Stimulated activated CD8-positive, alpha-beta memory T cell treated with anti-CD3 and anti-CD28 coated beads, Interleukin-2, amount 100 ng/mL, for 48 hours (primary cell): ENCODE measurements around the gene ANGPTL3.

Experiments
- DNase-seq, 2 donors: peaks; one replicate each; pipeline ENCODE4 v3.0.0-alpha.2; 2020; ENCODE audit warnings: low read depth in 2 of 2

The ANGPTL3 gene

DNA sequence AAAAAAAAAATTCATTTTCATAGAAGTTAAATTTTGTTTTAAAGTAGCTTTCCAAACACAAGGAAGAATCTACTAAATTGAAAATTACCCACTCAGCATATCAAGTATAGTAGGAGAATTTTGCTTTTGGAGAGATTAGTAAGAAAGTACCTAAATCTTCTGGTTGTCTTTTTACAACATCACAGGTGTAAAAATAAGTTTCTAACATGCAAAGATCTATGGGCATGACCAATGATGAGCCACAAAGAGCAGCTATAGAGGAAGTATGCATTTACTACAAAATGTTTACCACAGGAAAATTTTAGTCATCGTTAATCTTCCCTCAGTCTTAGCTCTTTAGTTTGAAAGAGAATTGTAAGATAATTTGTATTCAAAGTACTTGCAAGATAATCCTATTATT is 28.1 kb downstream of the ANGPTL3 start:
- no peak for DNase-seq

DNA sequence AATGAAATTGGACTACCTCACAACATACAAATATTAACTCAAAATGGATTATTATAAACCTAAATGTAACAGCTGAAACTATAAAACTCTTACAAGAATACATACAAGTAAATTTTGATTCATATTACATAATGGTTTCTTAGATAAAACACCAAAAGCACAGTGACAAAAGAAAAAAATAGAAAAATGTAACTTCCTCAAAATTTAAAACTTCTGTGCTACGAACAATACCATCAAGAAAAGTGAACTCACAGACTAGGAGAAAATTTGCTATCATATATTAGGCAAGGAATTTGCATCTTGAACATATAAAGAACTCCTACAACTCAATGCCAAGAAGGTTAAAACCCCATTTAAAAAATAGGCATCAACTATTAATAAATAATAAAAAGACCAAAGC is 31.2 kb downstream of the ANGPTL3 start:
- no peak for DNase-seq

DNA sequence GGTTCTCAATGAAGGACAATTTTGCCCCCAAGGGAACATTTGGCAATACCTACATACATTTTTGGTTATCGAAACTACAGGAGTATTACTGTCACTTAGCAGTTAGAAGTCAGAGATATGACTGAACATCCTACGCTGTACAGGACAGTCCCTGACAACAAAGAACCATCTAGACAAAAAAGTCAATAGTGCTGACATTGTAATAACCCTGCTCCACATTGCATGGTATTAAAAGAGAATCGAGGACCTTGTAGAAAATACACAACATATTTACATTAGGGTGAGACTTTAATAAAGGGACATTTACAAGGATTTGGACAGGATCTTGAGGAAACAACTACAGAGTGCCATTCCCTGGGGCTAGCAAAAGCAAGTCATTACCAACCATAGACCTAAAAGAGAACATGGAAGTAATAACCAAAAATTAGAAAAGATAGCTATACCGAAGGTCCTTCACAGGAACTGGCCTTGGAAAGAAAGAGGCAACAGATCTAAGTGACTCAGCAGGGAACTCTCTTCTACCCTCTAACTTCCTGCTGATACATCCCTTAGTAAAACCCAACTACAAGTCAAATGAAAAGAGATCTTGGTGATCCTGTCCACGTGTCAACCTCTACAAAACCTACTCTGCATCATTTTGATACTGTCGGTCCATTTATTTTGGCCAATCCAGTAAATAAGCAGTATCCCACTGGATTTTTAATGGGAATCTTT is 40.2 kb downstream of the ANGPTL3 start:
- DNase-seq: no peak

GRCh38 chr1:62643283-62643682 is 46.0 kb downstream of the ANGPTL3 start:
- DNase-seq: no peak

DNA sequence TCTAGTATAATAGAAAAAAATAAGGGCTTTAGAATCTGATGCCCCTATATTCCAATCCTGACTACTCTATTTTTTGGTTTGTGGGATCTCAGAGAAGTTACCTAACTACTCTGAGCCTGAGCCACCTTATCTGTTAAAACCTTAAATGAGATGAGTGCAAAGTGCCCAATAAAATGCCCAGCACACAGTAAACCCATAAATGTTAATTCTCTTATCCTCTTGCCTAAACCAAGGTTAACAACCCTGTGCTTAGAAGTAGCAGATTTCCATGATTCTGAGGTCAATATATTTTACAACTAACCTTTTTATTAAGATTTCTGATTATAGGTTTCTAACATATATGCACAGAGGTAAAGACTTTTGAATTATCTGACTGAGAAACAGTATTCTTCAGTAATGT is 55.1 kb downstream of the ANGPTL3 start:
- no peak for DNase-seq

- DNase-seq: no peak
Observed at GRCh38 chr1:62654744-62655143, 57.4 kb downstream of the ANGPTL3 start.
